ENCODE results near the gene OR14I1.
"Not testable (repeated sequence)": the region's sequence is repeated elsewhere in the genome, so short reads cannot be mapped to it uniquely, and the experiment has no call there.

Gene OR14I1

DNA sequence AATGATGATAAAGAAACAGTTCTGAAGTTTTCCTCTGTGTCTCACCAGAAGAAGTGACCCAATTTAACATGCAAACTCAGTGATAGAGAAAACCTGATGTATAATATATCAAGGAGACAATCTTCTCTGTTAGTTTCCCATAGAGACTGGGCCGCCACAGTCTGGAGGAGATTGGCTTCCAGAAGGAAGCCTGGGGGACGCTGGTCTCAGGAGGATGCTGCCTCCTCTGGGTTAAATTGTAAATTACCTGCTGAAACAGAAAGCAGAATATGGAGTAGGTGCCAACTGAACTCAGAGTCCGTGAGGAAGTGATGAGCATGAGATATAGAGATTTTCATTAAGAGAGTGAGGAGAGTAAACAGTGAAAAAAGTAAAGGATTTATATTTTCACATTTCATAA, 15.8 kb downstream of the OR14I1 start:
- DNase-seq = peak; percentile 33

DNA sequence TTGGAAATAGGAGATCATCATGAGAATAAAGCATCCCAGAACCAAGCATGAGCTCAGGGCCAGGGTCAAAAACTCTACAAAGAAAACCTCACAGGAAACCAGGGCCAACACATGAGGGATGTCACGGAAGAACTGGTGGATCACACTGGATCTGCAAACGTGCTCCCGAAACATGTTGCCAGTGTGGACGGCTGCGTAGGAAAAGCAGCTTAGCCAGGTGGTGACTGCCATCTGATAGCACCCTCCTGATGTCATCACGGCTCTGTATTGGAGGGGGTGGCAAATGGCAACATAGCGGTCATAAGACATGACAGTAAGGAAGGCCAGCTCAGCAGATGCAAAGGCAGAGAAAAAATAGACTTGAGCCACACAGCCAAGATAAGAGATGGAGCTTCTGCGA, 20.9 kb downstream of the OR14I1 start:
- DNase-seq = no peak

DNA sequence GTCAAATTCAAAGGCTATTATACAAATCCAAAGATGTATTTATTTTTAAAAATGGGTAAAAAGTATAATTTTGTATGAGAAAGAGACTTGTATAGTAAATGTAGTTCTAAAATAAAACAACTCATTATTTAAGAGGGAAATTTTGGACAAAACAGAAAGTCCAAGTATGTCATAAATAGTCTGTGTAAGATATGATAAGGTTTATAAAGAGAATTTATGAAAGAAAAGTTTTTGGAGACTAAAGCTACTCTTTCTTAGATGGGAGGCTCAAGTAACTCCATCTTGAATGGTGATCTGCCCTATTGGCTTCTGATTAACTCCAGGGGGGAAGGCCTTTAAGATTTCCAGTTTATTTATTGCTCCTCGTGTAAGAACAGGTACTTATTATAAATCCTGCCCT, 32.6 kb downstream of the OR14I1 start:
- no peak for DNase-seq

- not testable (repeated sequence) for DNase-seq
These were observed 38.9 kb downstream of the OR14I1 start for GRCh38 chr1:248663453-248664328.

DNA sequence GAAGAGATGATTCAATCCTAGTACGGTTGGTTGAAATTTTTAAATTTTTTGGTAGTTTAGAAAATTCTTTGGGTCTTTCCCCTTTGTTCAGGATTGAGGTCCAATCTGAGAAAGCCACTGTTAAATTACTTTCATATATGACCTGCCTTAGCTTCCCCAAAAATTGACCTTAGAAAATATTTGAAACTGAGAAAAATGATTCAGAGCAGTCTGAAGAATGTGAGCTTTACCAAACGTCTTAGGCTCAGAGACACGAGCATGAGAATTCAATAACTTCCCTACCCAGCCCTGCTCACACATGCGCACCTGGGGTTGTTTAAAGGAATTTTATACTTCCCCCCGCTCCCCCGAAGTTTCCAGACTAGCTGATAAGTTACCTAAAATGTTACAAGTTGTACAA, 45.8 kb downstream of the OR14I1 start:
- not testable (repeated sequence) for DNase-seq

- DNase-seq = not testable (repeated sequence)
These were observed 47.2 kb downstream of the OR14I1 start, which contains the start of gene OR2T27 for GRCh38 chr1:248655354-248655753. OR2T27 (minus strand) TSS chr1:248655528; CDS start chr1:248650884, 4,644 bp downstream.
